NCI-H1436 (cell line): ENCODE measurements around the gene ZCCHC24.

Source experiments
- DNase-seq: peaks from one replicate; lab custom pipeline; 2025; lab: John Stamatoyannopoulos, UW

The ZCCHC24 gene

GRCh38 chr10:79359816-79360498 lies 85.5 kb downstream of the ZCCHC24 start:
- DNase-seq, result no peak

- no peak for DNase-seq
Measured at GRCh38 chr10:79358811-79359210, 86.6 kb downstream of the ZCCHC24 start.

- DNase-seq, result no peak
Measured at GRCh38 chr10:79357180-79357579, 88.2 kb downstream of the ZCCHC24 start.

- no peak for DNase-seq
Measured at GRCh38 chr10:79356104-79356503, 89.3 kb downstream of the ZCCHC24 start.

- no peak for DNase-seq
Measured at GRCh38 chr10:79355420-79356017, 89.9 kb downstream of the ZCCHC24 start.

GRCh38 chr10:79354615-79355014 lies 90.8 kb downstream of the ZCCHC24 start:
- DNase-seq, result no peak

- no peak for DNase-seq
Measured at GRCh38 chr10:79354141-79354540, 91.3 kb downstream of the ZCCHC24 start.

GRCh38 chr10:79353726-79354125 lies 91.7 kb downstream of the ZCCHC24 start:
- DNase-seq, result no peak

- DNase-seq, result no peak
Measured at GRCh38 chr10:79353000-79353406, 92.4 kb downstream of the ZCCHC24 start.

- no peak for DNase-seq
Measured at GRCh38 chr10:79352035-79352877, 93.2 kb downstream of the ZCCHC24 start.

- no peak for DNase-seq
Measured at GRCh38 chr10:79351332-79351731, 94.1 kb downstream of the ZCCHC24 start.

- no peak for DNase-seq
Measured at GRCh38 chr10:79350407-79351154, 94.8 kb downstream of the ZCCHC24 start.

GRCh38 chr10:79349766-79350406 lies 95.5 kb downstream of the ZCCHC24 start:
- no peak for DNase-seq

- no peak for DNase-seq
Measured at GRCh38 chr10:79349072-79349491, 96.3 kb downstream of the ZCCHC24 start.

GRCh38 chr10:79348640-79348988 lies 96.8 kb downstream of the ZCCHC24 start:
- no peak for DNase-seq

- DNase-seq, result no peak
Measured at GRCh38 chr10:79347894-79348639, 97.4 kb downstream of the ZCCHC24 start.

- peak; percentile 86 for DNase-seq
Measured at GRCh38 chr10:79347226-79347893, 98.1 kb downstream of the ZCCHC24 start, which contains the start of gene PPIF. Gene PPIF (plus strand): TSS chr10:79347469. CDS start chr10:79347549, 80 bp downstream.

GRCh38 chr10:79346388-79347225 lies 98.8 kb downstream of the ZCCHC24 start:
- DNase-seq, result no peak

GRCh38 chr10:79346012-79346340 lies 99.4 kb downstream of the ZCCHC24 start:
- no peak for DNase-seq
